ENCODE measurements around the gene SLC6A11. TPM values are rescaled to one million over a fixed set of nuclear protein-coding genes. Genes with fewer than 3 reads are reported as not detected.

SLC6A11 gene
- total and polyA plus RNA-seq, 2 experiments from 2014 or later = 0.18 TPM; not detected in 1

DNA sequence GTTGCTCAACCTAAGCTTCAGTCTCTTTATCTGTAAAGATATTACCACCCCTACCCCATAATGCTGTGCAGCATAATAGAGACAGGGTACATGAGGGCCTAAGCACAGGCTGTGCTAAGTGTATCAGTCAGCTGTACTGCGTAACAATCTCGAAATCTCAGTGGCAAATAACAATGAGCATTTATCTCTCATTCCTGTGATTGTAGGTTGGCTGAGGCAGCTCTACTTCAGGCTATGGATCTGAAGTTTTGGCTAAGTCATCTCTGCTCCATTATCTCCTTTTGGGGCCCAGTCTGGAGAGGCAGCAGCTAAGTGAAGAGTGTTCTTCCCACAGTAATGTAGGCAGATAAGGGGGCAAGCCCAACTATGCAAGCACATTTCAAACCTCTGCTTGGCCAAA is 7.1 kb upstream of the SLC6A11 start:
- Histone ChIP-seq H3K4me3 (no peak overlapping the region), H3K4me1 (ENCODE audit: low read depth) (no peaks in the 10 kb centered on the region), H3K27me3 (peaks cover 39% of the 10 kb centered on the region), H3K36me3 (no peaks in the 10 kb centered on the region), H3K27ac (no peak overlapping the region), H3K9me3 (ENCODE audit: low read depth) (no peaks in the 10 kb centered on the region)
- TF ChIP-seq, protein P1, sequence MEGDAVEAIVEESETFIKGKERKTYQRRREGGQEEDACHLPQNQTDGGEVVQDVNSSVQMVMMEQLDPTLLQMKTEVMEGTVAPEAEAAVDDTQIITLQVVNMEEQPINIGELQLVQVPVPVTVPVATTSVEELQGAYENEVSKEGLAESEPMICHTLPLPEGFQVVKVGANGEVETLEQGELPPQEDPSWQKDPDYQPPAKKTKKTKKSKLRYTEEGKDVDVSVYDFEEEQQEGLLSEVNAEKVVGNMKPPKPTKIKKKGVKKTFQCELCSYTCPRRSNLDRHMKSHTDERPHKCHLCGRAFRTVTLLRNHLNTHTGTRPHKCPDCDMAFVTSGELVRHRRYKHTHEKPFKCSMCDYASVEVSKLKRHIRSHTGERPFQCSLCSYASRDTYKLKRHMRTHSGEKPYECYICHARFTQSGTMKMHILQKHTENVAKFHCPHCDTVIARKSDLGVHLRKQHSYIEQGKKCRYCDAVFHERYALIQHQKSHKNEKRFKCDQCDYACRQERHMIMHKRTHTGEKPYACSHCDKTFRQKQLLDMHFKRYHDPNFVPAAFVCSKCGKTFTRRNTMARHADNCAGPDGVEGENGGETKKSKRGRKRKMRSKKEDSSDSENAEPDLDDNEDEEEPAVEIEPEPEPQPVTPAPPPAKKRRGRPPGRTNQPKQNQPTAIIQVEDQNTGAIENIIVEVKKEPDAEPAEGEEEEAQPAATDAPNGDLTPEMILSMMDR (IDR thresholded peaks at IDR 0.05; ENCODE audit: low read depth, low read length) = no peak
- DNase-seq (ENCODE audit: low read depth in 1 of 2, low spot score in 1 of 2) = no peak

DNA sequence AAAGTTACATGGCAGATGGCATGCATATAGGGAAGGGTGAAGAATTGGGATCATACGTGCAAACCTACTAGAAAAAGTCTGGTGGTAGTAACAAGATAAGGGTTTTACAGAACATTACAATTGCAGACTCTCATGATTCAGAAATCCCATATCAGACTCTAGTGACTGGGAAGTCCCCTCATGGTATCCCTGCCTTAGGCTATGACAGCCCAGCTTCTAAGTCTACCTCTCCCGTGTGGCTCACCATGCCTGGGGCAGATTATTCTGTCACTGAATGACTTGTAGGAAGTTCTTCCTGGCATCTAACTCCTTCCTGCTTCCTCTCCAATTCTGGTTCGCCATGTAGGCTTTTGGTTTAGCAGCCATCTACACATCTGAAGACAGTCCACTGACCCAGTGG is 5.7 kb upstream of the SLC6A11 start:
- TF ChIP-seq, protein P1 (IDR thresholded peaks at IDR 0.05; ENCODE audit: low read depth, low read length) = no peak
- Histone ChIP-seq H3K27ac (no peak overlapping the region), H3K27me3 (peaks cover 49% of the 10 kb centered on the region), H3K4me1 (ENCODE audit: low read depth) (no peaks in the 10 kb centered on the region), H3K36me3 (no peaks in the 10 kb centered on the region), H3K9me3 (ENCODE audit: low read depth) (no peaks in the 10 kb centered on the region), H3K4me3 (no peak overlapping the region)
- no peak for DNase-seq (ENCODE audit: low read depth in 1 of 2, low spot score in 1 of 2)

DNA sequence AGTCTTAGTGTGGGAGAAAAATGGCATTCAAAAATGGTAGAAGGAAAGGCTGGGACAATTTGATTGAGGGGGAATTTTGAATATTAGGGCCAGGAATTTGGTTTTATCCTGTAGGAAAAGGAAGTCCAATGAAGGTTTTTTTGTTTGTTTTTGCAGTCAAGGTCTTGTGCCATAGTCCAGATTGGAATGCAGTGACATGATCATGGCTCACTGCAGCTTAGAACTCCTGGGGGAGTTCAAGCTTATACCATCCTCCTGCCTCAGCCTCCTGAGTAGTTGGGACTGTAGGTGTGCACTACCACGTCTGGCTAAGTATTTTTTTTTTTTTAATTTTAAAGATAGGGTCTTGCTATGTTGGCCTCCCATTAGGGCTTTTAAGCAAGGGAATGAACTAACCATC is 2.6 kb upstream of the SLC6A11 start:
- DNase-seq (ENCODE audit: low read depth in 1 of 2, low spot score in 1 of 2) = no peak
- TF ChIP-seq, protein P1 (IDR thresholded peaks at IDR 0.05; ENCODE audit: low read depth, low read length) = no peak
- H3K4me1 ChIP-seq (ENCODE audit: low read depth) = no peaks in the 10 kb centered on the region
- no peak overlapping the region for H3K27ac ChIP-seq
- H3K36me3 ChIP-seq = no peaks in the 10 kb centered on the region
- H3K9me3 ChIP-seq (ENCODE audit: low read depth) = no peaks in the 10 kb centered on the region
- peaks cover 72% of the 10 kb centered on the region for H3K27me3 ChIP-seq
- no peak overlapping the region for H3K4me3 ChIP-seq

DNA sequence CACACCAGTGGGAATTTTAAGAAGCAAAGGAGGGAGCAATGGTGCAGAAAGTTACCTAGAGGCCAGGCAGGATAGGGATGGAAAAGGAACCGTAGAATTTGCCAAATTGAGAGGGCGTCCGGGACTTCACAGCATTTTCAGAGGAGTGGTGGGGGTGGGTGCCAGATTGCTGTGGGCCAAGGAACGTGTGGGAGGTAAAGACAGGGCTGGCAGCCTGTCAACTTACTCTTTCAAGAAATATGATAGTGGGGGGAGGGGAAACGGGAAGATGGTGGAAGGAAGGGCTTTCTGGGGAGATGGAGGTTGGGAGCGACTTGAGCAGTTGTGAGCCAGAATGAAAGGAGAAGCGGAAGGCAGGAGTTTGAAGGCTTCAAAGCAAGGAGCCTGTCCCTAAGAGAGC is 1.4 kb upstream of the SLC6A11 start:
- TF ChIP-seq, protein P1 (IDR thresholded peaks at IDR 0.05; ENCODE audit: low read depth, low read length) = no peak
- Histone ChIP-seq H3K4me3 (no peak overlapping the region), H3K9me3 (ENCODE audit: low read depth) (no peaks in the 10 kb centered on the region), H3K27me3 (peaks cover 83% of the 10 kb centered on the region), H3K36me3 (no peaks in the 10 kb centered on the region), H3K27ac (no peak overlapping the region), H3K4me1 (ENCODE audit: low read depth) (no peaks in the 10 kb centered on the region)
- DNase-seq (ENCODE audit: low read depth in 1 of 2, low spot score in 1 of 2) = no peak

DNA sequence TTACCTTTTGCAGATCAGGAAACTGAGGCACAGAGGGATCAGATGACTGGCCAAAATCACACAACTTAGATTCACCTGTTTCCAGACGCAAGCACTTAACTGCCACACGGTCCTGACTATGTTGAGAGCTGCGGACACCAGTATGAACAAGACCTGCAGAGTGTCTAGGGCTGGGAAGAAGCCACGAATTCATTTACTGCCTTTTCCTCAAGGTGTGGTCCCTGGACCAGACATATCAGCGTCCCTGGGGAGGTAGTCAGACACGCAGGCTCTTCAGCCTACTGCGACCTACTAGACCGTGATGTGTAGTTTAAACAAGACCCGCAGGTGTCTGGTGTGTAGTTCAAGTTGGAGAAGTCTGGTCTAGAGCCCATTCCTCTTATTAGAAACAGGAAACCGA is 541 bp upstream of the SLC6A11 start:
- H3K4me1 ChIP-seq (ENCODE audit: low read depth) = no peaks in the 10 kb centered on the region
- no peak for DNase-seq (ENCODE audit: low read depth in 1 of 2, low spot score in 1 of 2)
- no peak overlapping the region for H3K27ac ChIP-seq
- H3K27me3 ChIP-seq = peaks cover 83% of the 10 kb centered on the region
- H3K9me3 ChIP-seq (ENCODE audit: low read depth) = no peaks in the 10 kb centered on the region
- no peak overlapping the region for H3K4me3 ChIP-seq
- H3K36me3 ChIP-seq = no peaks in the 10 kb centered on the region
- TF ChIP-seq, protein P1 (IDR thresholded peaks at IDR 0.05; ENCODE audit: low read depth, low read length) = no peak

DNA sequence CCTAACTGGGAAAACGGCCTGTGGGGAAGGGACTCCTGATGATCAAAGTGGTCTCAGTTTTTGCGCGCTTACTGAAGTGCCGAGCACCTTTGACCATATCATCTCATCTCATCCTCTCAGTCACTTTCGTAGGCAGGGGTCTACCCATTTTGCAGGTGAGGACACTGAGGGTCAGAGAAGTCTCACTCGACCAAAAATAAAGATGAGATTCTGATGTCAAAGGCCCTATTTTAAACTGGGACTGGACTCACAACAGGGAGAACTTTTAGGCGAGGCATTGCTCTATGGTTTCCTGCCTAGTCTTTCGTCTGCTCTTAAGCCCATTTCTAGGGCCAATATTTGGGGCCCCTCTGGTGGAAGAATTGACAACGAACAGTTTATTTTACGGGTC is 830 bp downstream of the SLC6A11 start:
- no peak overlapping the region for H3K4me3 ChIP-seq

More for the DNA sequence above, 830 bp downstream of the SLC6A11 start:
- TF ChIP-seq, protein P1 (IDR thresholded peaks at IDR 0.05; ENCODE audit: low read depth, low read length) = no peak
- no peaks in the 10 kb centered on the region for H3K4me1 ChIP-seq (ENCODE audit: low read depth)
- H3K27ac ChIP-seq = no peak overlapping the region
- DNase-seq (ENCODE audit: low read depth in 1 of 2, low spot score in 1 of 2) = no peak
- H3K9me3 ChIP-seq (ENCODE audit: low read depth) = no peaks in the 10 kb centered on the region
- H3K27me3 ChIP-seq = peaks cover 80% of the 10 kb centered on the region
- no peaks in the 10 kb centered on the region for H3K36me3 ChIP-seq

Measured in cardiac muscle cell (in vitro differentiated cells and primary cell).